ENCODE data around the gene FGGY.

The FGGY gene

GRCh38 chr1:59667020-59667419 lies 370.1 kb downstream of the FGGY start:
- 0 out of 2 replicates have a peak overlapping the region, but pooled peaks have one; percentile 7 for H3K27ac ChIP-seq
- no peak for TF ChIP-seq CTCF (conservative IDR thresholded peaks at IDR 0.05)

GRCh38 chr1:59669752-59670312 lies 372.9 kb downstream of the FGGY start:
- H3K27ac ChIP-seq: no peak overlapping the region
- no peak for TF ChIP-seq CTCF (conservative IDR thresholded peaks at IDR 0.05)

GRCh38 chr1:59670662-59671061 lies 373.8 kb downstream of the FGGY start:
- no peak for TF ChIP-seq CTCF (conservative IDR thresholded peaks at IDR 0.05)
- no peak overlapping the region for H3K27ac ChIP-seq

GRCh38 chr1:59671066-59671952 lies 374.4 kb downstream of the FGGY start:
- no peak for TF ChIP-seq CTCF (conservative IDR thresholded peaks at IDR 0.05)
- H3K27ac ChIP-seq: no peak overlapping the region

GRCh38 chr1:59671953-59672305 lies 375.0 kb downstream of the FGGY start:
- no peak for TF ChIP-seq CTCF (conservative IDR thresholded peaks at IDR 0.05)
- no peak overlapping the region for H3K27ac ChIP-seq

GRCh38 chr1:59672851-59673572 lies 376.1 kb downstream of the FGGY start:
- peak overlapping the region; percentile 52 for H3K27ac ChIP-seq
- TF ChIP-seq CTCF (conservative IDR thresholded peaks at IDR 0.05): no peak

All from VCaP (cell line).